K562 (cell line): Measurements from ENCODE around the gene WIPF2. TPM values are rescaled to one million over a fixed set of nuclear protein-coding genes. Genes with fewer than 3 reads are reported as not detected.

Source experiments
- ATAC-seq: fragments of 200-7000 bp; cut with Tn5 transposase; 3 replicates; pipeline ENCODE4 v1.9.1; 2020; ENCODE audit warnings: moderate library complexity
- BruUV-seq: library from RNA; stranded (reverse); fragments of 400-500 nt; replicated peaks from 2 replicates; lab custom pipeline; 2021; lab: Mats Ljungman, UMichigan
- CTCF ChIA-PET: fragments of 300-600 bp; formaldehyde crosslinking; extraction: SDS; loops from one replicate; lab custom pipeline; 2021; ENCODE audit warnings: low intra/inter-chr PET ratio; lab: Yijun Ruan, JAX
- POLR2A ChIA-PET: fragments of 300-600, 350-650 bp; sonication (Branson Sonifier 250); formaldehyde crosslinking; extraction: SDS; loops from one replicate; lab custom pipeline; 2021; ENCODE audit warnings: antibody characterized with exemption, inconsistent platforms; lab: Yijun Ruan, JAX
- DNase-seq, 4 experiments: peaks; one replicate each; pipeline versions ENCODE4 v3.0.0 to v3.0.0-alpha.2; 2011 to 2018; ENCODE audit warnings: low spot score in 3 of 4, mixed read lengths in 3 of 4; ENCODE audit errors: extremely low read depth in 1 of 4
- FAIRE-seq: peaks from 2 replicates; lab custom pipeline; 2011; peaks lifted over from hg19 to GRCh38; lab: Jason Lieb, UNC
- H2AFZ ChIP-seq: 2 replicates; pipeline ENCODE4 v1.6.0; 2011; ENCODE audit warnings: low read depth, low read length, control low read depth, inconsistent platforms
- H3K27ac ChIP-seq: fragments of 200-600 bp; 3 replicates; pipeline ENCODE4 v1.8.0; 2011; ENCODE audit warnings: low read depth, mild to moderate bottlenecking, control low read depth, inconsistent platforms, low read length, moderate library complexity, mixed read lengths; ENCODE audit errors: extremely low read depth
- H3K27me3 ChIP-seq, 2 experiments: fragments of 300-600 bp in 1 of 2; 2 replicates in 1 of 2; 3 replicates in 1 of 2; pipeline versions ENCODE4 v1.6.0 to v1.8.0; 2011; ENCODE audit warnings: inconsistent platforms in 2 of 2, low read length in 2 of 2, mild to moderate bottlenecking in 1 of 2, mixed read lengths in 1 of 2, moderate library complexity in 1 of 2; ENCODE audit not compliant: control insufficient read depth in 2 of 2, insufficient read depth in 2 of 2
- H3K36me3 ChIP-seq: fragments of 300-600 bp; 3 replicates; pipeline ENCODE4 v1.8.0; 2011; ENCODE audit warnings: mild to moderate bottlenecking, low read length, inconsistent platforms; ENCODE audit not compliant: control insufficient read depth, insufficient read depth
- H3K4me1 ChIP-seq, 2 experiments: fragments of 200-600 bp in 1 of 2; replicated peaks in 1 of 2; 2 replicates in 1 of 2; 3 replicates in 1 of 2; pipeline versions ENCODE4 v1.5.1 to v1.8.0; 2011; ENCODE audit warnings: inconsistent platforms in 2 of 2, low read length in 2 of 2, mild to moderate bottlenecking in 1 of 2, mixed read lengths in 1 of 2, moderate library complexity in 1 of 2; ENCODE audit not compliant: control insufficient read depth in 2 of 2, insufficient read depth in 2 of 2
- H3K4me2 ChIP-seq: 2 replicates; pipeline ENCODE4 v1.6.1; 2011; ENCODE audit warnings: low read length, control low read depth, inconsistent platforms, mixed read lengths; ENCODE audit not compliant: insufficient read depth
- H3K4me3 ChIP-seq: fragments of 200-600 bp; sonication (generic), shearing (Covaris generic); 2 replicates; pipeline ENCODE4 v1.5.1; 2016; ENCODE audit warnings: control low read depth, inconsistent platforms
- H3K79me2 ChIP-seq: fragments of 200-600 bp; 3 replicates; pipeline ENCODE4 v1.8.0; 2011; ENCODE audit warnings: low read length, inconsistent platforms; ENCODE audit not compliant: control insufficient read depth, insufficient read depth
- H3K9ac ChIP-seq, 2 experiments: 2 replicates each; pipeline versions ENCODE4 v1.6.0 to v1.6.1; 2011; ENCODE audit warnings: low read depth in 2 of 2, low read length in 2 of 2, control low read depth in 1 of 2, inconsistent platforms in 1 of 2, mild to moderate bottlenecking in 1 of 2, mixed read lengths in 1 of 2; ENCODE audit not compliant: insufficient read depth in 1 of 2
- H3K9me1 ChIP-seq: one replicate; pipeline ENCODE4 v1.6.0; 2011; ENCODE audit warnings: inconsistent platforms, mild to moderate bottlenecking, low read length, moderate library complexity; ENCODE audit not compliant: control insufficient read depth, insufficient read depth
- H3K9me3 ChIP-seq: replicated peaks from 2 replicates; pipeline ENCODE4 v1.5.1; 2011; ENCODE audit warnings: low read depth, low read length, inconsistent platforms; ENCODE audit not compliant: control insufficient read depth, insufficient read depth
- H4K20me1 ChIP-seq: replicated peaks from 2 replicates; pipeline ENCODE4 v1.6.1; 2011; ENCODE audit warnings: low read length, inconsistent platforms, mixed read lengths; ENCODE audit not compliant: control insufficient read depth, insufficient read depth
- CBX1 ChIP-seq: sonication (generic); IDR thresholded peaks from 2 replicates; pipeline ENCODE4 v1.6.1; 2016; ENCODE audit warnings: antibody characterized with exemption, low read depth, mild to moderate bottlenecking
- CBX2 ChIP-seq: fragments of 200-600 bp; sonication (generic); IDR thresholded peaks from one replicate; pipeline ENCODE4 v1.6.1; 2012; ENCODE audit warnings: mild to moderate bottlenecking, low read length, inconsistent platforms; ENCODE audit not compliant: insufficient read depth, poor library complexity, severe bottlenecking
- CCNT2 ChIP-seq: IDR thresholded peaks from 2 replicates; pipeline ENCODE4 v1.6.1; 2011; ENCODE audit warnings: borderline replicate concordance, low read depth, mild to moderate bottlenecking, moderate library complexity, mixed read lengths, low read length; ENCODE audit not compliant: insufficient read length; ENCODE audit errors: extremely low read depth
- CHD1 ChIP-seq: fragments of 200-600 bp; sonication (generic); IDR thresholded peaks from one replicate; pipeline ENCODE4 v1.6.1; 2012; ENCODE audit warnings: mild to moderate bottlenecking, moderate library complexity, low read length, inconsistent platforms
- CTBP1 ChIP-seq: fragments of 450-650 bp; IDR thresholded peaks from 2 replicates; pipeline ENCODE4 v1.6.1; 2016; ENCODE audit warnings: borderline replicate concordance
- ELK1 ChIP-seq: sonication (generic); formaldehyde crosslinking; IDR thresholded peaks from 2 replicates; pipeline ENCODE4 v1.8.1; 2022; ENCODE audit warnings: missing genetic modification reagents
- GTF2A2 ChIP-seq: IDR thresholded peaks from 2 replicates; pipeline ENCODE4 v1.6.1; 2016; ENCODE audit warnings: mild to moderate bottlenecking, missing genetic modification characterization, missing compliant biosample characterization
- MCM5 ChIP-seq: fragments of 450-650 bp; IDR thresholded peaks from 2 replicates; pipeline ENCODE4 v1.6.1; 2016; ENCODE audit warnings: low read depth
- MNT ChIP-seq, 2 experiments: fragments of 450-650 bp; conservative IDR thresholded peaks; 2 replicates each; pipeline ENCODE4 v1.6.1; 2017; ENCODE audit warnings: mild to moderate bottlenecking in 2 of 2, moderate library complexity in 2 of 2
- PTRF ChIP-seq: fragments of 450-650 bp; IDR thresholded peaks from 2 replicates; pipeline ENCODE4 v1.6.1; 2016; ENCODE audit warnings: mild to moderate bottlenecking, missing genetic modification characterization, missing compliant biosample characterization
- SAFB ChIP-seq: fragments of 200-400 bp; formaldehyde crosslinking; IDR thresholded peaks from 2 replicates; pipeline ENCODE4 v1.6.1; 2017; ENCODE audit warnings: low read depth, low read length, borderline replicate concordance
- SMARCB1 ChIP-seq: IDR thresholded peaks from 2 replicates; pipeline ENCODE4 v1.6.1; 2011; ENCODE audit warnings: improper control_type of control experiment, low read depth; ENCODE audit not compliant: insufficient read length
- SRSF7 ChIP-seq: fragments of 200-400 bp; formaldehyde crosslinking; optimal IDR thresholded peaks from 2 replicates; pipeline ENCODE3; 2017; ENCODE audit warnings: mild to moderate bottlenecking, low read depth, low read length
- U2AF1 ChIP-seq: fragments of 200-400 bp; formaldehyde crosslinking; optimal IDR thresholded peaks from 2 replicates; pipeline ENCODE3; 2017; ENCODE audit warnings: mild to moderate bottlenecking, low read depth, low read length, moderate library complexity
- ZNF174 ChIP-seq: fragments of 250-450 bp; sonication (Bioruptor Pico); IDR thresholded peaks from 2 replicates; pipeline ENCODE4 v1.4.0; 2020; ENCODE audit warnings: mild to moderate bottlenecking
- ZNF778 ChIP-seq: fragments of 450-650 bp; formaldehyde crosslinking; IDR thresholded peaks from 2 replicates; pipeline ENCODE4 v1.4.0; 2020; ENCODE audit warnings: mild to moderate bottlenecking, moderate library complexity
- WGBS: fragments of 100-300 bp; shearing (Covaris generic); methylation state at CpG from one replicate; pipeline ENCODE4 v1.1.6; 2016; ENCODE audit warnings: low coverage, mixed read lengths; ENCODE audit not compliant: insufficient coverage; ENCODE audit errors: missing lambda C conversion rate; 5-methylcytosine and 5-hydroxymethylcytosine counted together
- in situ Hi-C: fragments of 300-500 bp; cut with MboI; formaldehyde crosslinking; loops from 4 replicates; pipeline ENCODE4 v1.15.0; 2018; ENCODE audit warnings: inconsistent platforms, mixed read lengths
- intact Hi-C: fragments of 100-400 bp; cut with micrococcal nuclease; formaldehyde crosslinking; loops from 2 replicates; pipeline ENCODE4 v1.14.2; 2022
- polyA plus RNA-seq, 8 experiments: library from polyadenylated mRNA; depleted of rRNA in 4 of 8; stranded (reverse) in 5 of 8; unstranded in 3 of 8; fragments of >200 nt; fragmentation: Nextera tagmentation in 2 of 8; fragmentation: Illumina TruSeq in 1 of 8; extraction: Ambion mirVana in 2 of 8; extraction: Trizol in 1 of 8; gene quantifications; 2 replicates each; pipeline versions ENCODE4 v1.2.1 to v1.2.3, GENCODE V29; 2011 to 2014; ENCODE audit warnings: inconsistent platforms in 1 of 8, missing spikeins in 1 of 8
- total RNA-seq, 7 experiments: library from RNA; depleted of rRNA in 6 of 7; stranded (reverse); fragments of >200 nt in 6 of 7; fragmentation: Illumina TruSeq in 2 of 7; extraction: Trizol in 2 of 7; gene quantifications; 2 replicates each; pipeline versions ENCODE4 v1.2.1 to v1.2.3, GENCODE V29; 2011 to 2021; ENCODE audit warnings: low replicate concordance in 1 of 7

The WIPF2 gene
- total and polyA plus RNA-seq, 9 of the 15 experiments (the other 6 are each of a cell fraction or from before 2014, with no cell fraction given): 3.6 to 15.0 (median 5.3) TPM

GRCh38 chr17:40330850-40331470 lies 111.9 kb downstream of the WIPF2 start:
- ChIA-PET CTCF (no interaction called here), POLR2A (interaction anchor here (0.5 to 1.7 kb wide), 11 partner anchors 10 to 175 kb away, joined by 3 to 5 read pairs (median 4); partner anchors contain the start of genes IGFBP4 and RARA)
- Histone ChIP-seq H4K20me1 (peaks cover 7% of the 10 kb centered on the region), H3K9me3 (no peaks in the 10 kb centered on the region), H3K79me2 (peaks cover 45% of the 10 kb centered on the region), H3K4me2 (no peak overlapping the region), H2AFZ (no peak overlapping the region), H3K27ac (no peak overlapping the region), H3K9me1 (no peaks in the 10 kb centered on the region), H3K27me3 (no peaks in the 10 kb centered on the region), H3K4me1 (peaks cover 16 to 58% of the 10 kb centered on the region in 2 experiments), H3K4me3 (no peak overlapping the region), H3K9ac (peak overlapping the region in 1 of 2 experiments; percentile 78; a peak in 1 of 4 replicates), H3K36me3 (peaks cover 28% of the 10 kb centered on the region; the same call in 1 of the 3 replicates)
- no peak for ATAC-seq
- DNase-seq: no peak
- 92% methylated on average over 9 of the region's 10 CpGs for WGBS
- intact Hi-C loops: no loop called here
- no peak for TF ChIP-seq ZNF778 (CRISPR knock-in tag)
- TF ChIP-seq CTBP1: no peak
- TF ChIP-seq ELK1 (CRISPR knock-in tag): no peak
- no peak for TF ChIP-seq CBX1
- no peak for TF ChIP-seq U2AF1
- no peak for TF ChIP-seq PTRF (tag)
- TF ChIP-seq GTF2A2 (tag): no peak
- TF ChIP-seq MCM5: no peak
- TF ChIP-seq CHD1: no peak
- no peak for TF ChIP-seq MNT (conservative IDR thresholded peaks at IDR 0.05)
- TF ChIP-seq SRSF7: no peak
- no peak for TF ChIP-seq ZNF174
- no peak for TF ChIP-seq SMARCB1
- TF ChIP-seq CBX2: no peak
- TF ChIP-seq SAFB: no peak
- no peak for TF ChIP-seq CCNT2
- BruUV-seq: no TSS peak
- no peak for FAIRE-seq
- in situ Hi-C loops: no loop called here
